GM21529 (cell line): ENCODE results near the gene TBC1D16.
"Not testable (repeated sequence)": the region's sequence is repeated elsewhere in the genome, so short reads cannot be mapped to it uniquely, and the experiment has no call there.

ENCODE experiments used
- ATAC-seq: cut with Tn5 transposase; IDR thresholded peaks from one replicate; pipeline ENCODE4 v1.9.1; 2021; ENCODE audit not compliant: unreplicated experiment

Gene TBC1D16

GRCh38 chr17:80006339-80006720, 29.3 kb downstream of the TBC1D16 start:
- ATAC-seq, result no peak

- no peak for ATAC-seq
Observed at GRCh38 chr17:80005360-80006338, 30.0 kb downstream of the TBC1D16 start.

- no peak for ATAC-seq
Observed at GRCh38 chr17:80003969-80004368, 31.7 kb downstream of the TBC1D16 start.

GRCh38 chr17:80002690-80003490, 32.8 kb downstream of the TBC1D16 start:
- ATAC-seq, result no peak

- ATAC-seq, result no peak
Observed at GRCh38 chr17:80002070-80002641, 33.5 kb downstream of the TBC1D16 start.

GRCh38 chr17:80000981-80001775, 34.5 kb downstream of the TBC1D16 start:
- no peak for ATAC-seq

- no peak for ATAC-seq
Observed at GRCh38 chr17:80000136-80000535, 35.5 kb downstream of the TBC1D16 start.

GRCh38 chr17:79997011-79997660, 38.5 kb downstream of the TBC1D16 start:
- ATAC-seq, result no peak

- ATAC-seq, result no peak
Observed at GRCh38 chr17:79996291-79996690, 39.4 kb downstream of the TBC1D16 start.

GRCh38 chr17:79995696-79996095, 40.0 kb downstream of the TBC1D16 start:
- no peak for ATAC-seq

- ATAC-seq, result no peak
Observed at GRCh38 chr17:79994602-79995001, 41.1 kb downstream of the TBC1D16 start.

- ATAC-seq, result not testable (repeated sequence)
Observed at GRCh38 chr17:79994228-79994569, 41.5 kb downstream of the TBC1D16 start.

- ATAC-seq, result no peak
Observed at GRCh38 chr17:79993390-79994227, 42.1 kb downstream of the TBC1D16 start.

- no peak for ATAC-seq
Observed at GRCh38 chr17:79992649-79993389, 42.9 kb downstream of the TBC1D16 start.

- no peak for ATAC-seq
Observed at GRCh38 chr17:79991924-79992648, 43.6 kb downstream of the TBC1D16 start.

- no peak for ATAC-seq
Observed at GRCh38 chr17:79991140-79991923, 44.3 kb downstream of the TBC1D16 start.

- ATAC-seq, result no peak
Observed at GRCh38 chr17:79990704-79991103, 45.0 kb downstream of the TBC1D16 start.
